Raji (cell line): ENCODE measurements around the gene RYR2.

Source experiments
- POLR2A ChIP-seq: IDR thresholded peaks from 2 replicates; pipeline ENCODE4 v1.6.1; 2011; ENCODE audit warnings: low read depth, low read length, control low read depth; ENCODE audit not compliant: insufficient read depth

The RYR2 gene

DNA sequence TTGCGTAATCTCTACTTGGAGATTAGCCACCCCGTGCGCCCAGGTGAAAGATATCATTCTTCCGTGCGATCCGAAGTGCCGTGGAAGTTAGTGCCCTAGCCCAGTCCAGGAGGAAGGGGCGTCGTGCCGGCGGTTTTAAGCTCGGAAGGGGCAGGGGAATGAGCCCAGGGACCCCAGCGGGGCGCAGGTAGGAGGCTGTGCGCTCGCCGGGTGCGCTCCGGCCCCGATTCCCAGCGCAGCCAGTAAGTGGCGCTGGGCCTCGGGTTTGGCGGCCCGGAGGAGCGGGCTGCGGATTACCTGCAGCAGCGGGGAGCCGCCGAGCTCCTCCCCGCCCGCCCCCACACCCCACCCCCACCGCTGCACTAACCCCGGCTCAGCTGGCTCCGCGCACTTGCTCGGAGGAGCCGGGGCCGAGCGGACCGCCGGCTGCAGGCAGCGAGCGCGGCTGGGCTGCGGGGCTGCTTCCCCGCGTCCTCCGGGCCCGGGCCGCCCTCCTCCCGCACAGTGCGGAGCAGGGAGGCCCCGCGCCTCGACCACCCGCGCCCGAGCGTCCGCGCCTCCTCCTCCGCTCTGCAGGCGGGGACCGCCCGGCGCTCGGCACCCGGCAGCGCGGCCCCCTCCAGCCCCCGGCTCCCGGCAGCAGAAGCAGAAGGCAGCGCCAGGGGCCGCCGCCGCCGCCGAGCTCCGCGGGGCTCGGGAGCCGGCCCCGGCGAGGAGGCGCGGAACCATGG lies at the start of gene RYR2:
Gene RYR2 (plus strand): TSS at position 390 of the 731 bp plus-strand sequence. CDS start 338 bp downstream, at position 728.
- no peak for TF ChIP-seq POLR2A

GRCh38 chr1:236992449-236992848 lies 49.5 kb upstream of the RYR2 start:
- TF ChIP-seq POLR2A = no peak

DNA sequence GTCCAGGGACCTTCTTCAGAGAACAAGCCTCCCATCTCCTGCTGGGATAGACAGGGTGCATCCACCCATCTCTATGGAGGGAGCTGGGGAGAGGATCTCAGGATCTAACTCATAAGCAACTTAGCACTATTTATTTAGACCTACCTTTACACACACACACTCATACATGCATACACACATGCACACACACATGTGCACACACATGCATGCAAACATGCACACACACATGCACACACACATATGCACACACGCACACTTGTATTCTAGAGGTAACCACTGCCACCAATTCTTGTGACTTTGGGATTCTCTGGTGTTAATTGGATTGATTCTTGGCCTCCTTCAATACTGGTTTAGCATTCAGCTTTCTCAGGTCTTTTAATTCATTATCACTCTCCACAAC lies 47.5 kb upstream of the RYR2 start:
- no peak for TF ChIP-seq POLR2A

DNA sequence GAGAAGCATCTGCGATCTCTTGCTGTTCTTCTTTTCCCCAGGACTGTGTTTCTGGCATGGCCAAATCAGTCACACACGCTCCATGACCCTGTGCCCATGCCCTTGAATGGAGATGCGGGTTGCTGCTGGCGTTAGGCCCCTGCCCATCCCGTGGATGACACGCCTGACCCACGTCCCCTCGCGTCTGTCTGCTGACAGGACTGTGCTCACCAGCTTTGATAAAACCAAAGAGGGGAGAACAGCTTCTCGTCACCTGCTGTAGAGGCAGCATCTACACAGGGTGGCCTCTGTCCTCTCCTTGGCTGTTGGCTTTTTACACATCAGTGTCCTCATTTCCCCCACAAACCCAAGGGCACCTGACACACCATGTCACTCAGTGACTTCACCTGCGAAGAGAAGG lies 44.6 kb upstream of the RYR2 start:
- no peak for TF ChIP-seq POLR2A

DNA sequence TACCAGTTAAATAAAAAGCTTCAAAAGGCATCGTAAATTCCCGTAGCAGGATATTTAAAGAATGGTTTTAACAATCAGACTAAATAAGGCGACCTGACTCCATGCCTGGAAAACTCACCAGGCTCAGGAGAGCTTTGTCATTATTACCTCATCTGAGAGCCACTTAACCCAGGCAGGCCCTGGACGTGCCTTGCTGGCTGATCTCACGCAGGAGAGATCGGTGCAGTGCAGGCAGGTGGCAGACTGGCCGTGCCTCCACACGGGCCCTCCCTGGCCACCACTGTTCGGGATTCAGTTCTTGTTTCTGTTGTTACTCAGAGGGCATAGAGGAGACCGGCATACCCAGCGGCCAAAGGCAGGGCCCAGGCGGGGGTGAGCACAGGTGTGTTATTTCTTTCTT lies 44.1 kb upstream of the RYR2 start:
- TF ChIP-seq POLR2A = no peak

DNA sequence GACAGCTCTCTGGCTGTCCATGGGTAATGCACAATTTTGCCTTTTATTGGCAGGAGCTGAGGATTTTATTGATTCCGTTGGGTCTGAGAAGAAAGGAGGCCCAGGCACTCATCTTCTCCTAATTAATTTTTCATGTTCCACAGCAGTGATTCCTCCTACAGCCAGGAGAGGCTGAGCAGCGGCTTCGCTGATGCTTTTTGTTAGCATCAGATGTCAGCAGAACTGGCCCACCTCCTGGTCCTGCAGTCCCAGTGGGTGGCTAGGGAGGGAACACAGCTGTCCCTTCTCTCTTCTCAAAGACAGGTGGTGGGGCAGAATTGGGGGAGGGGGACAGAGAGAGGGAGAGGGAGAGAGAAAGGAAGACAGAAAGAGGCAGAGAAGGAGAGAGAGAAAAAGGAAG lies 43.4 kb upstream of the RYR2 start:
- TF ChIP-seq POLR2A = no peak

DNA sequence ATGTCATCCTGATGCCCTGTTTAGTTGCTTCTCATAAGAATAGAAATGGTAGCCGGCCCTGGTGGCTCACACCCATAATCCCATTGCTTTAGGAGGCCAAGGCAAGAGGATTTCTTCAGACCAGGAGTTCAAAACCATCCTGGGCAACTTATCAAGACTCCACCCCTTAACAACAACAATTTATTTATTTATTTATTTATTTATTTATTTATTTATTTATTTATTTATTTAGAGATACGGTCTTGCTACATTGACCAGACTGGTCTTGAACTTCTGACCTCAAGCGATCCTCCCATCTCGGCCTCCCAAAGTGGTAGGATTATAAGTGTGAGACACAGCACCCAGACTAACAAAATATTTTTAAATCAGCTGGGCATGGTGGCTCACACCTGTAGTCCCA lies 41.8 kb upstream of the RYR2 start:
- TF ChIP-seq POLR2A = no peak

DNA sequence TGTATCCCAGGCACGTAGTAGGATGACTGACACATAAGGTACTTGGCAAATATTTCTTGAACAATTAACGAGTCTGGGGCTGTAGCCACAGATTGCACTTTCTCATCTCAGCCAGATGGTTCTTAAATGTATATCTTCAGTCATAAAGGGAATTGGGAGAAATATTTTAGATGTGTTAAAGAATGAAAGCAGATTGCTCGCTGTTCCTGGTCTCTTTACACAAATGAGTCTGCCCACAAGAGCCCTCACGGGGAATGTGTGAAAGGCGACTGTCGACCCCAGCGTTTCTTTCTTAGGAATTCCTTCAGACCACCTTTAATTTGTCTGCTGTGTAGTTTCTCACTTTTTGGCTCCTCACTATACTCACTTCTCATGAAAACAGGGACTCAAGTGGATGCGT lies 38.5 kb upstream of the RYR2 start:
- TF ChIP-seq POLR2A = no peak

- TF ChIP-seq POLR2A = no peak
Measured at GRCh38 chr1:237004116-237004515, 37.9 kb upstream of the RYR2 start, which contains the start of gene MT1HL1. Gene MT1HL1, minus strand, starts transcription at chr1:237004441. Its CDS starts 69 bp downstream, at chr1:237004372.

DNA sequence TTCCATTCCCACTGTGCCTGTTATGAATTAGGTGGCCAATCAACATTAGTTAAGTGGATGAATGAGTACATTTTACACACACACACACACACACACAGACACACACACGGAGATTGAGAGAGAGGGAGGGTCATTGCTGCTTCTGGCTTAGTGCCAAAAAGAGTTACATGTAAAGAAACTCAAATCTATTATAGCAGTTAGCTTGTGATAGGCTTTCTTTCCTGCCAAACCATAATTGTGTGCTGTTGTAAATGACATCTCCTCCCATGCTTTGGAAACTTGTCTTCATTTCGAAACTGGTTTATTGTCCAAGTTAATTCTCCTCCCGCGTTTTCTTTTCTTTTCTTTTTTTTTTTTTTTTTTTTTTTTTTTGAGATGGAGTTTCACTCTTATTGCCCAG lies 36.3 kb upstream of the RYR2 start:
- no peak for TF ChIP-seq POLR2A

DNA sequence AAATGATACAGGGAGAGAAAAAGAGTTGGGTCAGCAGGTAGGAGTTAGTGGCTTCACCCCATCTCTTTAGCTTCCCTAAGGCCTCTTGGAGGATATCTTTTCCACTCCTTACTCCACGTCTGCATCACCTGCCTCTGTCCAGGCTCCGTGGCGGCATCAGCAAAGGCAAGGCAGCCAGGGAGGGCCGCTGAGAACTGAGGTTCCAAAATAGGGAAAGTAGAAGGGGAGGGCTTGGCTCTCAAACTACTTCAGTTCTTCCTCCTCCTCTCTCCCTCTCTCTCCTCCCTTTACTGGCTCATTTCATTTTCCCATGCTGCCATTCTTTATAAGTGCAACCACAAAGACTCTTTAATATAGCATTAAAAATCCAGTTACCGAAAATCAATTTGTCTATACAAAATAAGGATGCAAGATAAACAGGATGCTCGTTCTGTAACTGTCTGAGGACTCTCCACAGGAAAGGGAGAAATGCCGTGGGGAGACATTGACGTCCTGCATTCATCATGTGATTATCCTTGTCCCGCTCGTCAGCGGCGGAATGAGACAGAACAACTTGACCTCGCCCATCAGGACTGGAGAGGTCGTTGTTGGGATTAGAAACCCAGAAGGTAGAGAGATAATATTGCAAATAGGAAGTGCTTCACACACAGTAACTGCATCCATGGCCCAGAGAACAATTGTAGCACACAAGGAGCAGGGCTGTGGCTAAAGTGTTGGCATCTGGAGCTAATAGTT lies 34.7 kb upstream of the RYR2 start:
- no peak for TF ChIP-seq POLR2A

DNA sequence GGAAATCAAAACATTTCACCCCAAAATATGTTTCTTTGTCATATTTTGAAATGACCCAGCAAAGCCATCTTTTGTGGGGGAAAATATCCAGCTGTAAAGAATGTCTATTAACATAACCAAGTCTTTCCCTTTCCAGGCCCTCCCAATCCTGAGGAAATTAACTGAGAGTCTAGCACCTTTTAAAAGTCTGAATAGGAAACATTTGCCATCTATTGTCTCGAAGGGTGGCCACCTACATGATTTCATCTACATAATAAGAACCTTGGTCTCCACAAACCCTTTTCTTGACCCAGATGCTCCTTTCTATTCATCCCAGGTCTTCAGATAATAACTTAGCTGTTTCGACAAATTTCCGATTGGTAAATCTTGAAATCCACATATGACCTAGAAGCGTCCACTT lies 32.4 kb upstream of the RYR2 start:
- TF ChIP-seq POLR2A = no peak

- TF ChIP-seq POLR2A = no peak
Measured at GRCh38 chr1:237011432-237011831, 30.6 kb upstream of the RYR2 start.

DNA sequence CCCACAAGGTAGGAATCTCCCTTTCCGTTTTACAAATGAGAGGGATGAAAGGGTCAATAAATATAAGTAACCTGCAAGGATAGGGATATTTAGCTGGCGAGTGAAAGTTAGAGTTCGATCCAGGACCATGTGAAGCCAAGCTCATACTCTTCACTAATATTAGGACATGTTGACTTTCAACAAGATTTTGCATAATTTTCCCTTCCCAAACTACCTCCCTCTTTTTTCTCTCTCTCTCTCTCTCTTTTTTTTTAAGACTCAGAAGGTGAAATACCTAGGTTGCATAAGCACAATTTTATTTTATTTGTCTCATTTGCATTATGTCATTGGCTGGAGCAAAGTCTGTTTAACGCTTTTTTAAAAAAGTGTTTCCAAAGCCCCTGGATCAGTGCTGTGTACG lies 29.6 kb upstream of the RYR2 start:
- no peak for TF ChIP-seq POLR2A

DNA sequence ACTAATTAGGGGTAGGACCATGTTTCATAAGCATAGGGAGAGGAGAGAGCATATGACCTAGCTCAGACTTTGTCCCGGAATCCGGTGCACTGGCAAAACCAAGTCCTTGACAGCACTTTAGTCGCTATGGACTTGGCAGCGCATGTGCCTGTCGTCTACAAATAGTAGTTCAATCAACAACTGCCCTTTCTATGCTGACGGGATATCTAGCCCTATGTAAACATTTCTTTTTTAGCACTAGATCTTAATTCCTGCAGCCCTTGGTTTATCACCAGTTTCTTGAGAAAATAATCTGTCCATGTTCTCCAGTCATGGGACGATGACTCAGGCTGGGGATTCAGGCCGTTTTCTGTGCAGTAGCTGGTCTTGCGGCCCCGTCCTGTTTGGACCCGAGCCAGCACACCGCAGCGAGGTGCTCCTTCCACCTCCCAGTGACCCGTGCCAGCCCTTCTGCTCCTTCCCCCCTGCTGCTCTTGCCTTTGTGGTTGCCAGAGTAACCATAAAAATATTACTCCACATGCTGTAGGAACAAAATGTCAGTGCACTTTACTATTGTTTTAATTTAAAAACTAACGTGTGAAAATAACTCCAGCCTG lies 29.1 kb upstream of the RYR2 start:
- TF ChIP-seq POLR2A = no peak

GRCh38 chr1:237013608-237014007 lies 28.4 kb upstream of the RYR2 start:
- no peak for TF ChIP-seq POLR2A

GRCh38 chr1:237016626-237017025 lies 25.4 kb upstream of the RYR2 start:
- no peak for TF ChIP-seq POLR2A

- no peak for TF ChIP-seq POLR2A
Measured at GRCh38 chr1:237018896-237019295, 23.1 kb upstream of the RYR2 start.
